ENCODE results near the gene UQCC3. TPM values are rescaled to one million over a fixed set of nuclear protein-coding genes. Genes with fewer than 3 reads are reported as not detected.
A peak's percentile ranks its signal among the peaks of the same experiment; 100 is the strongest.
"Not testable (repeated sequence)": the region's sequence is repeated elsewhere in the genome, so short reads cannot be mapped to it uniquely, and the experiment has no call there.

UQCC3 gene
- total RNA-seq, 2 donors from 2014 or later, result 5.6 to 7.1 TPM

GRCh38 chr11:62671236-62671607, 251 bp upstream of the UQCC3 start:
- Mint-ChIP-seq H3K27me3 (ENCODE audit: low read depth) (no peaks in the 10 kb centered on the region), H3K4me3 (peak overlapping the region; percentile 92 to 100), H3K36me3 (ENCODE audit: insufficient read depth in 2 of 2) (peaks cover 10 to 17% of the 10 kb centered on the region in 2 donors), H3K9me3 (no peaks in the 10 kb centered on the region), H3K4me1 (ENCODE audit: low read depth) (peaks cover 66% of the 10 kb centered on the region), H3K27ac (peak overlapping the region; percentile 91)
- peak in 1 of 2 donors; percentile 34 for DNase-seq
- ATAC-seq (replicated peaks in 1 of 2), result peak; percentile 24 to 35

GRCh38 chr11:62673196-62673525, 1.7 kb downstream of the UQCC3 start:
- Mint-ChIP-seq H3K4me1 (ENCODE audit: low read depth) (peaks cover 66% of the 10 kb centered on the region), H3K27me3 (ENCODE audit: low read depth) (no peaks in the 10 kb centered on the region), H3K36me3 (ENCODE audit: insufficient read depth in 2 of 2) (peaks cover 11 to 23% of the 10 kb centered on the region in 2 donors), H3K27ac (no peak overlapping the region), H3K4me3 (peak overlapping the region; percentile 92 to 100), H3K9me3 (no peaks in the 10 kb centered on the region)
- DNase-seq (no peak), ATAC-seq (replicated peaks in 1 of 2) (no peak)

- not testable (repeated sequence) for H3K9me3 Mint-ChIP-seq
These were observed 3.9 kb downstream of the UQCC3 start for GRCh38 chr11:62675415-62675814.

DNA sequence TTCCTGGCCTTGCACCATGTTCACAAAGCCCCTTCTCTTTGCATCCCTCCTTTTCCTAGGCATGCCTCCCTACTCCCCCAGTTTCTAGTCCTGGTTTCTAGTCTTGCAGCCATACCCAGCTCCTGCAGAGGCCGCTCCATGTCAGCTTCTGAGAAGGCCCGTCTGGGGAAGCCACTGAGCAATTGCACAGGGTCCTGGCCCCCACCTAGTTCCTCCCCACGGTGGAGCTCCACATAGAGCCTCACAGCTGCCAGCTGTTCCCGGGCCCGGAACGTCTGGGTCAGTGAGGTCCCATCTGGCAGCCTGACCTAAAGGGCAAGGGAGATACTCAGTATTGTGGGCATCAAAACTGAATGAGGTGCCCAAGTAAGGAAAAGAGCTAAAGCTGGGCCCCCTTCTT, 5.2 kb downstream of the UQCC3 start:
- Mint-ChIP-seq H3K4me1 (ENCODE audit: low read depth) (peaks cover 66% of the 10 kb centered on the region), H3K27me3 (ENCODE audit: low read depth) (no peaks in the 10 kb centered on the region), H3K27ac (peak overlapping the region; percentile 97), H3K9me3 (no peaks in the 10 kb centered on the region), H3K36me3 (ENCODE audit: insufficient read depth in 2 of 2) (peaks cover 7 to 18% of the 10 kb centered on the region in 2 donors), H3K4me3 (peak overlapping the region; percentile 52 to 81)
- no peak for DNase-seq
- ATAC-seq (replicated peaks in 1 of 2), result no peak

More at GRCh38 chr11:62675415-62675814, 3.9 kb downstream of the UQCC3 start:
- H3K4me3 Mint-ChIP-seq; H3K27ac Mint-ChIP-seq; DNase-seq; H3K27me3 Mint-ChIP-seq (ENCODE audit: low read depth); ATAC-seq (replicated peaks in 1 of 2): not testable (repeated sequence)
- Mint-ChIP-seq H3K36me3 (ENCODE audit: insufficient read depth in 2 of 2) (peaks cover 11 to 21% of the 10 kb centered on the region in 2 donors), H3K4me1 (ENCODE audit: low read depth) (peaks cover 68% of the 10 kb centered on the region)

GRCh38 chr11:62677156-62677555, 5.7 kb downstream of the UQCC3 start:
- Mint-ChIP-seq H3K27me3 (ENCODE audit: low read depth) (no peaks in the 10 kb centered on the region), H3K27ac (peak overlapping the region; percentile 97), H3K4me3 (peak overlapping the region; percentile 52 to 81), H3K4me1 (ENCODE audit: low read depth) (peaks cover 64% of the 10 kb centered on the region), H3K9me3 (no peaks in the 10 kb centered on the region), H3K36me3 (ENCODE audit: insufficient read depth in 2 of 2) (peaks cover 7 to 18% of the 10 kb centered on the region in 2 donors)
- DNase-seq, result no peak
- no peak for ATAC-seq (replicated peaks in 1 of 2)

GRCh38 chr11:62677714-62678113, 6.2 kb downstream of the UQCC3 start:
- no peak for ATAC-seq (replicated peaks in 1 of 2)
- Mint-ChIP-seq H3K4me1 (ENCODE audit: low read depth) (peaks cover 58% of the 10 kb centered on the region), H3K27ac (peak overlapping the region; percentile 76), H3K4me3 (peak overlapping the region; percentile 76 to 80), H3K9me3 (no peaks in the 10 kb centered on the region), H3K36me3 (ENCODE audit: insufficient read depth in 2 of 2) (peaks cover 7 to 18% of the 10 kb centered on the region in 2 donors), H3K27me3 (ENCODE audit: low read depth) (no peaks in the 10 kb centered on the region)
- DNase-seq, result no peak

- Mint-ChIP-seq H3K4me1 (ENCODE audit: low read depth) (peaks cover 54% of the 10 kb centered on the region), H3K36me3 (ENCODE audit: insufficient read depth in 2 of 2) (peaks cover 7 to 18% of the 10 kb centered on the region in 2 donors), H3K27ac (peak overlapping the region; percentile 93), H3K9me3 (no peaks in the 10 kb centered on the region), H3K4me3 (peak overlapping the region; percentile 76 to 80), H3K27me3 (ENCODE audit: low read depth) (no peaks in the 10 kb centered on the region)
- ATAC-seq (replicated peaks in 1 of 2) (peak in 1 of 2 donors; percentile 4), DNase-seq (no peak)
These were observed 6.9 kb downstream of the UQCC3 start for GRCh38 chr11:62678433-62678769.

GRCh38 chr11:62678770-62679696, 7.6 kb downstream of the UQCC3 start, which contains the start of gene UBXN1:
Gene UBXN1, minus strand, starts transcription at chr11:62679073. Its CDS starts 150 bp downstream, at chr11:62678923.
- H3K4me1 Mint-ChIP-seq (ENCODE audit: low read depth), result peaks cover 50% of the 10 kb centered on the region
- H3K4me3 Mint-ChIP-seq, result peak within 1 kb of the TSS; percentile 76 to 80
- peak within 1 kb of the TSS; percentile 93 for H3K27ac Mint-ChIP-seq
- DNase-seq, result peak; percentile 86 to 89
- peaks cover 7 to 16% of the 10 kb centered on the region in 2 donors for H3K36me3 Mint-ChIP-seq (ENCODE audit: insufficient read depth in 2 of 2)
- no peaks in the 10 kb centered on the region for H3K9me3 Mint-ChIP-seq
- ATAC-seq (replicated peaks in 1 of 2), result peak; percentile 90 to 93
- no peaks in the 10 kb centered on the region for H3K27me3 Mint-ChIP-seq (ENCODE audit: low read depth)

DNA sequence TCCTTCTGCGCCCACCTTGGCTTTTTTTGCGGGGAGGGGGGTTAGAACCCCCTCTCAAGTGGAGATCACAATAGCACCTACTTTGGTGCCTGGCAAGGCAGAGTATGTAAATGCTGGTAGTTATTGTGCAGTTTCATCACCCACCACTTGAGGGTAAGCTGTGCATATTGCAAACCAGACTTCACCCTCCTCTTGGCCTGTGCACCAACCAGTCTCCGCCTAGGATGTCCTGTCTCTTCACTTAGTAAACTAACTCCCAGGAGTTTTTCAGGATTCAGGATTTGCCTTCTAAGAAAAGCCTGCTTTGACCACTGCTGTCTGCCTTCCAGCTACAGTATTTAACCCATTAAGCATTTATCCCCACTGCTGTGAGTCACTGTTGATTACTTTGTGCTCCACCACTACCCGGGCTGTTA, 9.4 kb downstream of the UQCC3 start:
- Mint-ChIP-seq H3K27ac (peak overlapping the region; percentile 84), H3K4me1 (ENCODE audit: low read depth) (peaks cover 44% of the 10 kb centered on the region), H3K9me3 (no peaks in the 10 kb centered on the region), H3K36me3 (ENCODE audit: insufficient read depth in 2 of 2) (peaks cover 5 to 11% of the 10 kb centered on the region in 2 donors), H3K27me3 (ENCODE audit: low read depth) (no peaks in the 10 kb centered on the region), H3K4me3 (peak overlapping the region; percentile 65 to 76)
- peak; percentile 49 to 60 for DNase-seq
- peak; percentile 77 for ATAC-seq (replicated peaks in 1 of 2)

DNA sequence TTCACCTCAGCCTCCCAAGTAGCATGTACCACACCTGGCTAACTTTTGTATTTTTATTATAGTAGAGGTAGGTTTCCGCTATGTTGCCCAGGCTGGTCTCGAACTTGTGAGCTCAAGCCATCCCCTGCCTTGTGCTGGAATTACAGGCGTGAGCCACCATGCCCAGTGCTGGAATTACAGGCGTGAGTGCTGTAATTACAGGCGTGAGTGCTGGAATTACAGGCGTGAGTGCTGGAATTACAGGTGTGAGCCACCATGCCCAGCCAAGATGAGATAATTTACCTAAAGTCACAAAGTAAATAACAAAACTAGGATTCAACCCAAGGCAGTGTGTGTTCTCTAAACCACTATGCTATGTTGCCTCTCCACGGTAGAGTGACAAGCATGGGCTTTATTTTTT, 11.0 kb downstream of the UQCC3 start:
- no peaks in the 10 kb centered on the region for H3K9me3 Mint-ChIP-seq
- H3K4me3 Mint-ChIP-seq, result no peak overlapping the region
- H3K27me3 Mint-ChIP-seq (ENCODE audit: low read depth), result no peaks in the 10 kb centered on the region
- H3K4me1 Mint-ChIP-seq (ENCODE audit: low read depth), result peaks cover 29% of the 10 kb centered on the region
- ATAC-seq (replicated peaks in 1 of 2) (no peak), DNase-seq (no peak)
- H3K36me3 Mint-ChIP-seq (ENCODE audit: insufficient read depth in 2 of 2), result peaks cover 2 to 6% of the 10 kb centered on the region in 2 donors
- H3K27ac Mint-ChIP-seq, result no peak overlapping the region

DNA sequence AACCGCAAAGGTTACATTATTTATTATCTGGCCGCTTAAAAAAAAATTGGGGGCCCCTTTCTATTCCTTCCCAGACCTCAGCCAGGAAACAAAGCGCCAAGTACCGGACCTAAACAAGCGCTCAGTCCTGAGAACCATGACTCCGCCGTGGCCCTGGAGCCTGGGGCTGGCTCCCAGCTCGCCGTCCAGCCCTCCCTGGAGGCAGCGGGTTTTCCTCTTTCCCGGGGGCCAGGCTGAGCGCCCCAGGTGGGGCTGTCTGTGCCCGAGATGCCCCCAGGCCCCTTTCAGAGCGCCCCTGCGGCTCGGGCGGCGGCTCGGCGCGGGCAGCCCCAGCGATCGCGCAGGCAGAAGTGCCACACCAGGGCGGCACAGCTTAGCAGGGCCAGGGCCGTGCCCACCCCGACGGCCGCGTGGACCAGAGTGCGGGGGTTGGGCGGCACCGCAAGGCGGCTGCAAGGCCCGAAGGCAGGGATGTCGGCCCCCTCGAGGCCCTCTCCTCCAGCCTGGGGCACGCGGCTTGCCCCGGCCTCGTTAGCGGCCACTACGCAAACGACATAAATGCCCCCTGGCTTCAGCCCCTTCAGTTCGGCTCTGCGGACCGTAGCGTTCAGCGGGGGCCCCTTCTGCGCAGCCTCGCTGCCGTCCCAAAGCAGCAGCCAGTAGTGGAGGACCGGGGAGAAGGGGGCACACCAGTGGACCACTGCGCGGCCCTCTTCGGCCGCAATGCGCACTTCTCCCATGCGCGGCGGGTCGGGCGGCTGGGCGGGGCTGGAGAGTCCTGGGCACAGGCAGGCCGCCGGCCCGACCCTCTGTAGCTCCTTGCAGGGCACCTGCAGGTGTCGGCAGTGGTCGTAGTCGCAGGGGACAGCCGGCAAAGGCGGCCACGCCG, 16.3 kb downstream of the UQCC3 start:
- ATAC-seq (replicated peaks in 1 of 2) (no peak), DNase-seq (no peak)
- H3K4me3 Mint-ChIP-seq, result no peak overlapping the region
- H3K9me3 Mint-ChIP-seq, result no peaks in the 10 kb centered on the region
- H3K27ac Mint-ChIP-seq, result no peak overlapping the region
- no peaks in the 10 kb centered on the region for H3K36me3 Mint-ChIP-seq (ENCODE audit: insufficient read depth in 2 of 2)
- H3K27me3 Mint-ChIP-seq (ENCODE audit: low read depth), result no peaks in the 10 kb centered on the region
- no peaks in the 10 kb centered on the region for H3K4me1 Mint-ChIP-seq (ENCODE audit: low read depth)

DNA sequence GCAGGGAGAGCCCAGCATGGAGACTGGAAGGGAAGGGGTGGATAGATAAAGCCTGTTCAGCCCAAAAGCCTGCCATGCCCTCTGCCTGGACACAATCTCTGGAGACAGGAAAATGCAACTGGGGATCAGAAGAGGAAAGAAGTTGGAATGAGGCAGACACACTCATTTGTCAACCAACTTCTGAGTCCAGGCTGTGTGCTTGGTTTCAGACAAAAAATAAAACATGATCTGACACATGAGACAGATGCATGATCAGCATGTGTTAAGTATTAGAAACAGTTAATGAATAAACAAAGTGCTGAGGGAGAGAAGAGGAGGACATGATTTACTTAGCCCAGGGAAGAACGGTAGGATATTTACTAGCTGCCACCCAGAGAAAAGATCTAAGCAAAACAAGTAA, 17.0 kb downstream of the UQCC3 start:
- ATAC-seq (replicated peaks in 1 of 2), result no peak
- no peak for DNase-seq
- H3K36me3 Mint-ChIP-seq (ENCODE audit: insufficient read depth in 2 of 2), result no peaks in the 10 kb centered on the region
- H3K4me3 Mint-ChIP-seq, result no peak overlapping the region
- no peak overlapping the region for H3K27ac Mint-ChIP-seq
- no peaks in the 10 kb centered on the region for H3K4me1 Mint-ChIP-seq (ENCODE audit: low read depth)
- H3K9me3 Mint-ChIP-seq, result no peaks in the 10 kb centered on the region
- H3K27me3 Mint-ChIP-seq (ENCODE audit: low read depth), result no peaks in the 10 kb centered on the region

Data from activated T-cell treated with anti-CD3 and anti-CD28 coated beads, Interleukin-2, amount 50 U/mL, for 72 hours (primary cell).